Endothelial cell of umbilical vein (primary cell): ENCODE results near the gene ITGB3. TPM values are rescaled to one million over a fixed set of nuclear protein-coding genes. Genes with fewer than 3 reads are reported as not detected.

Source experiments
- BruUV-seq: library from RNA; stranded (reverse); fragments of 400-500 nt; replicated peaks from 2 replicates; lab custom pipeline; 2021; lab: Mats Ljungman, UMichigan
- CTCF ChIA-PET: fragments of 300-600, 350-600 bp; sonication (Branson Sonifier 250); formaldehyde crosslinking; loops from one replicate; lab custom pipeline; 2021; ENCODE audit warnings: antibody characterized with exemption, inconsistent platforms; lab: Charles Lee
- POLR2A ChIA-PET: fragments of 300-600, 350-600 bp; sonication (Branson Sonifier 250); formaldehyde crosslinking; loops from one replicate; lab custom pipeline; 2021; ENCODE audit warnings: antibody characterized with exemption, inconsistent platforms; lab: Charles Lee
- DNase-seq: peaks from one replicate; pipeline ENCODE4 v3.0.0-alpha.2; 2011; ENCODE audit warnings: low read depth, low spot score
- FAIRE-seq: peaks from 2 replicates; lab custom pipeline; 2011; peaks lifted over from hg19 to GRCh38; lab: Jason Lieb, UNC
- H2AFZ ChIP-seq: 2 replicates; pipeline ENCODE4 v1.6.0; 2012; ENCODE audit warnings: low read depth, low read length, control low read depth, inconsistent platforms
- H3K27ac ChIP-seq: 2 replicates; pipeline ENCODE4 v1.5.1; 2011; ENCODE audit warnings: low read depth, mild to moderate bottlenecking, control low read depth, low read length, moderate library complexity; ENCODE audit not compliant: insufficient read depth
- H3K27me3 ChIP-seq, 2 experiments: 2 replicates each; pipeline versions ENCODE4 v1.6.0 to v1.6.1; 2011; ENCODE audit warnings: low read length in 2 of 2, mixed read lengths in 1 of 2; ENCODE audit not compliant: control insufficient read depth in 2 of 2, insufficient read depth in 2 of 2
- H3K36me3 ChIP-seq, 2 experiments: 2 replicates in 1 of 2; 3 replicates in 1 of 2; pipeline ENCODE4 v1.5.1; 2011; ENCODE audit warnings: low read length in 2 of 2, mild to moderate bottlenecking in 1 of 2, moderate library complexity in 1 of 2; ENCODE audit not compliant: control insufficient read depth in 2 of 2, insufficient read depth in 2 of 2; ENCODE audit errors: extremely low read depth in 1 of 2
- H3K4me1 ChIP-seq: 3 replicates; pipeline ENCODE4 v1.5.1; 2011; ENCODE audit warnings: mild to moderate bottlenecking, low read length; ENCODE audit not compliant: control insufficient read depth, insufficient read depth; ENCODE audit errors: extremely low read depth
- H3K4me2 ChIP-seq: 2 replicates; pipeline ENCODE4 v1.6.1; 2011; ENCODE audit warnings: low read length, control low read depth, mixed read lengths; ENCODE audit not compliant: insufficient read depth
- H3K4me3 ChIP-seq, 3 experiments: fragments of 200-600 bp in 1 of 3; sonication (generic), shearing (Covaris generic) in 1 of 3; replicated peaks in 1 of 3; 2 replicates each; pipeline ENCODE4 v1.5.1; 2011 to 2016; ENCODE audit warnings: control low read depth in 3 of 3, low read length in 3 of 3, mild to moderate bottlenecking in 2 of 3, inconsistent platforms in 1 of 3, low read depth in 1 of 3, moderate library complexity in 1 of 3; ENCODE audit not compliant: insufficient read depth in 1 of 3
- H3K79me2 ChIP-seq: 2 replicates; pipeline ENCODE4 v1.6.0; 2012; ENCODE audit warnings: low read length, inconsistent platforms; ENCODE audit not compliant: control insufficient read depth, insufficient read depth
- H3K9ac ChIP-seq: replicated peaks from 2 replicates; pipeline ENCODE3; 2011; ENCODE audit warnings: low read length, control low read depth; ENCODE audit not compliant: insufficient read depth; ENCODE audit errors: extremely low read depth
- H3K9me1 ChIP-seq: replicated peaks from 3 replicates; pipeline ENCODE4 v1.6.0; 2011; ENCODE audit warnings: mild to moderate bottlenecking, low read length; ENCODE audit not compliant: control insufficient read depth, insufficient read depth; ENCODE audit errors: extremely low read depth
- H3K9me3 ChIP-seq: replicated peaks from 2 replicates; pipeline ENCODE4 v1.5.1; 2012; ENCODE audit warnings: low read length, inconsistent platforms; ENCODE audit not compliant: control insufficient read depth, insufficient read depth
- H4K20me1 ChIP-seq: replicated peaks from 2 replicates; pipeline ENCODE3; 2011; ENCODE audit warnings: mild to moderate bottlenecking, low read length; ENCODE audit not compliant: control insufficient read depth, insufficient read depth; ENCODE audit errors: extremely low read depth
- CTCF ChIP-seq, 2 donors: IDR thresholded peaks; 1 replicate in 1 of 2; 2 replicates in 1 of 2; pipeline ENCODE4 v1.5.1; 2011; ENCODE audit warnings: low read length in 2 of 2, mild to moderate bottlenecking in 2 of 2, moderate library complexity in 2 of 2, control low read depth in 1 of 2, inconsistent platforms in 1 of 2, low read depth in 1 of 2; ENCODE audit not compliant: insufficient read depth in 1 of 2; ENCODE audit errors: extremely low read depth in 1 of 2
- EZH2 ChIP-seq: IDR thresholded peaks from 2 replicates; pipeline ENCODE4 v1.6.1; 2012; ENCODE audit warnings: borderline replicate concordance, low read depth, mild to moderate bottlenecking, moderate library complexity, low read length, inconsistent platforms; ENCODE audit not compliant: severe bottlenecking
- FOS ChIP-seq: IDR thresholded peaks from 2 replicates; pipeline ENCODE4 v1.6.1; 2011; ENCODE audit warnings: mild to moderate bottlenecking, low read length, moderate library complexity, borderline replicate concordance; ENCODE audit not compliant: insufficient read depth
- GATA2 ChIP-seq: IDR thresholded peaks from 2 replicates; pipeline ENCODE4 v1.7.0; 2011; ENCODE audit warnings: low read depth, mild to moderate bottlenecking, moderate library complexity, mixed read lengths, low read length; ENCODE audit not compliant: insufficient read length, insufficient read depth
- JUN ChIP-seq: IDR thresholded peaks from 2 replicates; pipeline ENCODE4 v1.6.1; 2011; ENCODE audit warnings: borderline replicate concordance, low read depth; ENCODE audit not compliant: insufficient read length, insufficient read depth
- MYC ChIP-seq: IDR thresholded peaks from one replicate; pipeline ENCODE4 v1.6.1; 2011; ENCODE audit warnings: mild to moderate bottlenecking, low read depth, low read length
- POLR2A ChIP-seq: IDR thresholded peaks from 2 replicates; pipeline ENCODE4 v1.6.1; 2012; ENCODE audit warnings: low read depth, mild to moderate bottlenecking, control low read depth, low read length
- POLR2AphosphoS5 ChIP-seq: IDR thresholded peaks from 2 replicates; pipeline ENCODE4 v1.6.1; 2012; ENCODE audit warnings: low read depth, mild to moderate bottlenecking, control low read depth, low read length, moderate library complexity; ENCODE audit not compliant: insufficient read depth
- dilution Hi-C: fragments of 300-500 bp; cut with MboI; formaldehyde crosslinking; loops from one replicate; pipeline ENCODE4 v1.15.0; 2019; ENCODE audit warnings: low sequenced_read_pairs; ENCODE audit not compliant: extremely low pct_ligation_motif_present
- intact Hi-C: fragments of 100-400 bp; cut with micrococcal nuclease; formaldehyde crosslinking; loops from one replicate; pipeline ENCODE4 v1.10.0; 2022
- polyA plus RNA-seq, 4 experiments: library from polyadenylated mRNA; depleted of rRNA in 3 of 4; stranded (reverse) in 3 of 4; unstranded in 1 of 4; fragments of >200 nt; gene quantifications; 2 replicates each; pipeline versions ENCODE4 v1.2.1 to v1.2.3, GENCODE V29; 2011 to 2012; ENCODE audit warnings: missing spikeins in 1 of 4
- total RNA-seq: library from RNA; stranded (reverse); gene quantifications from 2 replicates; pipeline ENCODE4 v1.2.3, GENCODE V29; 2021
- TF ChIP-seq, protein P1 (sequence below): IDR thresholded peaks from 2 replicates; pipeline ENCODE4 v1.6.1; 2011; ENCODE audit not compliant: insufficient read depth, insufficient read length

The ITGB3 gene
- total and polyA plus RNA-seq, 2 donors (not counting 3 experiments of a cell fraction or from before 2014, with no cell fraction given), result 55.8 to 60.0 TPM

DNA sequence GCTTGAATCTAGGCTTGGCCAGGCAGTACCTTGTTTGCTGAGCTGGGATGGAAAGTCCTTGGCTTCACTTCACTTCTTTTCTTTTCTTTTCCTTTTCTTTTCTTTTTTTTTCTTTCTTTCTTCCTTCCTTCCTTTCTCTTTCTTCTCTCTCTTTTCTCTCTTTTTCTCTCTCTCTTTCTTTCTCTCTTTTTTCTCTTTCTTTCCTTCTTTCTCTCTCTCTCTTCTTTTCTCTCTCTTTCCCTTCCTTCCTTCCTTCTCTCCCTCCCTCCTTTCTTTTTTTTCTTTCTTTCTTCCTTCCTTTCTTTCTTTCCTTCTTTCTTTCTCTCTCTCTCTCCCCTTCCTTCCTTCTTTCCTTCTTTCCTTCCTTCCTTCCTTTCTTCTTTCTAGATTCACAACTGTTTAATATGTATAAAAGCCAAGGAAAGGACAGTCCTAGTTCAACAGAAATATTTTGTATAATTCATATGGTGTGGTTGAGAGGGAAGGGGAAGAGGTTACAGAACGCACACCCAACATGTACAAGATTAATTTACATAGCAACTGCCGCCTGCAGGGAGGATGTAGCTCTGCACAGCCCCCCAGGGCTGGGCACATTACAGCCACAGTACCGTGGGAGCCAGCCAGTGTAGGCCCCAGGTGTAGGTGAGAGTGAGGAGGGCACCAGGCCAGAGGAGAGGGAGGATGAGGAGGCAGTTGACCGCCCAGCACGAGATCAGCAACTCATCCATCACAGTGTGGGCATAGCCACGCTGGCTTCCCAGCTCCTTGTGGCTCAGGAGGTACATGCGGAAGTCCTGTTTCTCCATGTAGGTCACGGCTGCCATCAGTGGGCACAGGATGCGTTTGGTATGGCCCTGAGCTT is 9.7 kb upstream of the ITGB3 start:
- H3K9me3 ChIP-seq, result no peaks in the 10 kb centered on the region
- ChIA-PET POLR2A (no interaction called here), CTCF (interaction anchor here (0.9 to 1.9 kb wide), 4 partner anchors 14 to 71 kb away, joined by 3 to 6 read pairs (median 3); no protein-coding TSS in a partner anchor)
- H3K4me1 ChIP-seq, result peaks cover 22% of the 10 kb centered on the region
- H3K79me2 ChIP-seq, result no peaks in the 10 kb centered on the region
- no peak for FAIRE-seq
- H3K4me2 ChIP-seq, result no peak overlapping the region
- intact Hi-C loops, result no loop called here
- TF ChIP-seq FOS, result no peak
- TF ChIP-seq MYC, result no peak
- TF ChIP-seq GATA2, result no peak
- no peak for TF ChIP-seq POLR2AphosphoS5
- no peak for TF ChIP-seq POLR2A
- no peak for TF ChIP-seq EZH2
- TF ChIP-seq JUN, result no peak
- TF ChIP-seq, protein P1, sequence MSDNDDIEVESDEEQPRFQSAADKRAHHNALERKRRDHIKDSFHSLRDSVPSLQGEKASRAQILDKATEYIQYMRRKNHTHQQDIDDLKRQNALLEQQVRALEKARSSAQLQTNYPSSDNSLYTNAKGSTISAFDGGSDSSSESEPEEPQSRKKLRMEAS, result no peak
- no peak for TF ChIP-seq CTCF (IDR thresholded peaks at IDR 0.05; ENCODE audit: extremely low read depth in 1 of 2, insufficient read depth in 1 of 2, low read depth in 1 of 2, low read length in 2 of 2)
- no peak overlapping the region for H3K9ac ChIP-seq
- H4K20me1 ChIP-seq, result no peaks in the 10 kb centered on the region
- H3K9me1 ChIP-seq, result no peaks in the 10 kb centered on the region
- H3K36me3 ChIP-seq, result no peaks in the 10 kb centered on the region
- no peaks in the 10 kb centered on the region for H3K27me3 ChIP-seq
- H3K27ac ChIP-seq, result no peak overlapping the region
- no peak overlapping the region for H3K4me3 ChIP-seq
- BruUV-seq, result no TSS peak
- dilution Hi-C loops, result no loop called here
- no peak for DNase-seq
- no peak overlapping the region for H2AFZ ChIP-seq
